GM21717 (cell line): ENCODE data around the gene IRF9.

Experiments used
- ATAC-seq: cut with Tn5 transposase; IDR thresholded peaks from one replicate; pipeline ENCODE4 v1.9.1; 2021; ENCODE audit warnings: mild to moderate bottlenecking, moderate library complexity; ENCODE audit not compliant: unreplicated experiment

Gene IRF9

GRCh38 chr14:24146978-24147760, 13.9 kb upstream of the IRF9 start, which contains the start of gene RNF31:
TSS of gene RNF31 (plus strand) at chr14:24147498. CDS start at chr14:24147699, 201 bp downstream.
- ATAC-seq = peak; percentile 75

- no peak for ATAC-seq
Observed at GRCh38 chr14:24147761-24148428, 13.2 kb upstream of the IRF9 start.

GRCh38 chr14:24149302-24149969, 11.6 kb upstream of the IRF9 start:
- no peak for ATAC-seq

GRCh38 chr14:24150061-24150460, 11.0 kb upstream of the IRF9 start:
- ATAC-seq = no peak

GRCh38 chr14:24150567-24150966, 10.5 kb upstream of the IRF9 start:
- ATAC-seq = no peak

GRCh38 chr14:24150993-24151392, 10.1 kb upstream of the IRF9 start:
- ATAC-seq = no peak

GRCh38 chr14:24151404-24152080, 9.5 kb upstream of the IRF9 start:
- no peak for ATAC-seq

- ATAC-seq = no peak
Observed at GRCh38 chr14:24155100-24155499, 6.0 kb upstream of the IRF9 start.

- ATAC-seq = no peak
Observed at GRCh38 chr14:24156840-24157239, 4.2 kb upstream of the IRF9 start.

- ATAC-seq = no peak
Observed at GRCh38 chr14:24157331-24157730, 3.7 kb upstream of the IRF9 start.

GRCh38 chr14:24159777-24160498, 1.1 kb upstream of the IRF9 start:
- ATAC-seq = no peak

GRCh38 chr14:24160499-24160849, 591 bp upstream of the IRF9 start:
- no peak for ATAC-seq

- ATAC-seq = no peak
Observed at GRCh38 chr14:24162093-24162492, 1.0 kb downstream of the IRF9 start.

GRCh38 chr14:24164518-24164991, 3.5 kb downstream of the IRF9 start:
- ATAC-seq = no peak

- no peak for ATAC-seq
Observed at GRCh38 chr14:24165785-24166184, 4.7 kb downstream of the IRF9 start.

- ATAC-seq = no peak
Observed at GRCh38 chr14:24167469-24168114, 6.5 kb downstream of the IRF9 start.

GRCh38 chr14:24171422-24172260, 10.6 kb downstream of the IRF9 start, which contains the start of gene REC8:
TSS of gene REC8 (plus strand) at chr14:24172080. CDS start at chr14:24172553, 473 bp downstream.
- peak; percentile 63 for ATAC-seq

GRCh38 chr14:24172261-24172860, 11.3 kb downstream of the IRF9 start:
- no peak for ATAC-seq

GRCh38 chr14:24172871-24173281, 11.8 kb downstream of the IRF9 start:
- no peak for ATAC-seq
